Right lobe of liver (tissue), 4 donors: ENCODE measurements around the gene ANGPTL3.
"Not testable (repeated sequence)": the region's sequence is repeated elsewhere in the genome, so short reads cannot be mapped to it uniquely, and the experiment has no call there.

Source experiments
- CTCF ChIP-seq, 4 donors: fragments of 200-600 bp in 3 of 4; fragments of 450-650 bp in 1 of 4; IDR thresholded peaks; one replicate each; pipeline versions ENCODE4 v1.5.1 to v1.8.0; 2016 to 2022; ENCODE audit warnings: antibody characterized with exemption in 4 of 4, mild to moderate bottlenecking in 2 of 4
- POLR2A ChIP-seq: fragments of 450-650 bp; IDR thresholded peaks from one replicate; pipeline ENCODE4 v1.6.1; 2017; ENCODE audit warnings: antibody characterized with exemption, mild to moderate bottlenecking
- donor health status: DM: no; HTN: no; CAD: no.
- donor health status: DM: no; HTN: no; CAD: no.
- donor health status: DM: no; HTN: yes; CAD: no.

GRCh38 chr1:62567926-62568325 is 29.4 kb upstream of the ANGPTL3 start:
- TF ChIP-seq CTCF (IDR thresholded peaks at IDR 0.05); POLR2A: not testable (repeated sequence)
